HG02798 (cell line): ENCODE data around the gene TARS3.

Experiments used
- ATAC-seq: cut with Tn5 transposase; IDR thresholded peaks from one replicate; pipeline ENCODE4 v1.9.1; 2021; ENCODE audit warnings: mild to moderate bottlenecking; ENCODE audit not compliant: unreplicated experiment, poor library complexity

The TARS3 gene

GRCh38 chr15:101611007-101611406 lies 113.3 kb downstream of the TARS3 start:
- ATAC-seq: no peak

- ATAC-seq: no peak
These were observed 113.7 kb downstream of the TARS3 start for GRCh38 chr15:101610611-101611000.

GRCh38 chr15:101609742-101610610 lies 114.3 kb downstream of the TARS3 start:
- no peak for ATAC-seq

GRCh38 chr15:101608201-101608600 lies 116.1 kb downstream of the TARS3 start:
- no peak for ATAC-seq

- no peak for ATAC-seq
These were observed 117.2 kb downstream of the TARS3 start for GRCh38 chr15:101607108-101607507.

GRCh38 chr15:101604124-101604874 lies 120.0 kb downstream of the TARS3 start:
- no peak for ATAC-seq
